Hematopoietic multipotent progenitor cell treated with erythropoietin and hydrocortisone succinate and interleukin-3 and kit ligand, for 15 days (in vitro differentiated cells): Measurements from ENCODE around the gene MAP6.

ENCODE experiments used
- DNase-seq: peaks from one replicate; pipeline ENCODE4 v3.0.0-alpha.2; 2015; ENCODE audit warnings: low spot score

MAP6 gene

GRCh38 chr11:75627906-75628668, 40.8 kb downstream of the MAP6 start:
- DNase-seq, result no peak

- no peak for DNase-seq
Observed at GRCh38 chr11:75626889-75627529, 41.8 kb downstream of the MAP6 start.

GRCh38 chr11:75625991-75626888, 42.6 kb downstream of the MAP6 start:
- no peak for DNase-seq

- no peak for DNase-seq
Observed at GRCh38 chr11:75625021-75625420, 43.8 kb downstream of the MAP6 start.

DNA sequence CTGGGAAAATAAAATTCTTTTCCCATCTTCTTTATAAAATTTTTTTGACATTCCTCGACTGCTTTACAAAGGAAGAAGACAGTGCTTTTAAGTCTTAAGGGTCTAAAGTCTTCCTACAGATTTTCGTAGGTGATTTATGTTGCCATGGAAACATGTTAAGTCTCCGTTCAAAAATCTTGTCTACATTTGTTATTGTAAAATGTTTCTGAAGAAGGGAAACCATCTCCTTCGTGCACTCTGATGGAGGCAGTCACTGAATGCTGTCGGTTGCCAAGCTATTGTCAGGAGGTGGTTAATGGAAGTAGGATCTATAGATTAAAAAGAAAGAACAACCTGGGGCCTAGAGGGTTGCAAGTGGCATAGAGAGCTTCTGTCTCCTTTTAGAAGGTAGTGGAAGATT, 52.6 kb downstream of the MAP6 start:
- DNase-seq, result no peak

- DNase-seq, result no peak
Observed at GRCh38 chr11:75615751-75616150, 53.1 kb downstream of the MAP6 start.

DNA sequence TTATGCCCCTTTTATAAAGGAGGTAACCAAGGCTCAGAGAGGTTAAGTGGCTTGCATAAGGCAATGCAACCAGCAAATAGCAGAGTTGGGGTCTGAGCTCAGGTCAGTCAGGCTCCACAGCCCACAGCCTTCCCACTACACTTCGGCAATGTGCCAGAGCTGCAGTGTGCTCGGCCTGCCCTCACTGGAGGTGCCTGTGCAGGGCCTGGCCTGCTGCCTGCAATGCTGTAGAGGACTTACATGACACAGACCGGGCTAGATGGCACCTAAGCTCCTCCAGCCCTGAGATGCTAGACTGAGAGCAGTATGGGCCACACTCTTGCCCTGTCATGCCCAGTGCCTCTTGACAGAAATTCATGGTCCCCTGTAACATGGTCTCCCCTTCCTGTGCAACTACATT, 57.0 kb downstream of the MAP6 start:
- no peak for DNase-seq

GRCh38 chr11:75606099-75606498, 62.7 kb downstream of the MAP6 start:
- no peak for DNase-seq

GRCh38 chr11:75603791-75604736, 64.8 kb downstream of the MAP6 start:
- DNase-seq, result no peak

DNA sequence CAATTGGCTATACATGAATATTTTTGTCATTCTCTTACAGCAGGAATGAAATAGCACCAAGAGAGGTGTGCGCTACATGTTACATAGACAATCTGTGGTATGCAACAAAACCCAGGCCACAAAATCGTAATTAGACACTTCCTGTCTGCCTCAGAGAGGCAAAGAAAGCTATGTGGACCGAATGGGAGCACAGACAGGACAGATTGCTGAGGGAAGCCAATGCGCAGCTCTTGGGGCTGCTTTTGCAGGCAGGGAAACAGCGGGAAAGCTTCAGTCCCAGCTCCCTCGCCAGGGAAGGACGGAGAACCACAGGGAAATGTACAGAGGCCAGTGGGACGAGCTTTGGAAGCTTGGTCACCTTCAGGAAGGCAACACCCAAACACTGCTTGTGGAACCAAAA, 65.9 kb downstream of the MAP6 start:
- DNase-seq, result no peak

DNA sequence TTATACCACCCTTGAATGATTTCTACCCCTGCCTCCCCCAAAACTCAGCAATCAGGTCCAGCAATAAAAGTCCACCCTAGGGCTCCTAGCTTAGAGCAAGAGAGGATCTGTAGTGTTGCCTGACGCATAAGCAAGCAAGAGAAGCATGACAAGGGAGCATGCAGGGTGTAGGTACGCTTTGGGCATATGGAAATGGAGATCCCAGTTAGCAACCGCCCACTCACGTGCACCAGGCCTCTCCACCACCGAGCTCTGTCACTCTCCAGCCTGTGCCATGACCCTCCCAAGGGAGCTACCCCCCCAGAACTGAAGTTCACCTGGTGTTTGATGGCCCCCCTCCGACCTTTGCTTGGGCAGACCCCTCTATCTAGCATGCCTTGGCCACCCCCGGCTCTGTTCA, 67.3 kb downstream of the MAP6 start:
- DNase-seq, result no peak

GRCh38 chr11:75600356-75600755, 68.5 kb downstream of the MAP6 start:
- no peak for DNase-seq

GRCh38 chr11:75598900-75599299, 69.9 kb downstream of the MAP6 start:
- no peak for DNase-seq

DNA sequence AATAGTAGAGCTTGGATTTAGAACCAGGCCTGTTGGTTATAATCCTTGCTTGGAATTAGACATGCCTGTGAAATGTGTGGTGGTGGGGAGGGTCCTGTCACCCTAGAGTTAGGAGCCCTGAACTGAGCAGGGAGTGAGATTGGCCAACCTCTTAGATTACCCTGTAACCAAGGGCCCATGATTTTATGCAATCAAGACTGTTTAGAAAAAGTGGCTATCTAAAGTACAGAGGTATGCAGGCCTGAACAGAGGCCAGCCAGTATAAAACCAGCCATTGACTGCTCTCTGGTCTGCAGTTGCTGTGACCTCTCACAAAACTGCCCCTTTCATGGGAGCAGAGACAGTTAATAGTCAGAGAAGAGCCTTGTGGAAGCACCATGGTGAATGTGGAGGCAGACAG, 70.6 kb downstream of the MAP6 start:
- DNase-seq, result no peak

GRCh38 chr11:75597636-75598035, 71.2 kb downstream of the MAP6 start:
- peak; percentile 59 for DNase-seq

- DNase-seq, result no peak
Observed at GRCh38 chr11:75596914-75597313, 71.9 kb downstream of the MAP6 start.

GRCh38 chr11:75595429-75595828, 73.4 kb downstream of the MAP6 start:
- DNase-seq, result peak; percentile 71

DNA sequence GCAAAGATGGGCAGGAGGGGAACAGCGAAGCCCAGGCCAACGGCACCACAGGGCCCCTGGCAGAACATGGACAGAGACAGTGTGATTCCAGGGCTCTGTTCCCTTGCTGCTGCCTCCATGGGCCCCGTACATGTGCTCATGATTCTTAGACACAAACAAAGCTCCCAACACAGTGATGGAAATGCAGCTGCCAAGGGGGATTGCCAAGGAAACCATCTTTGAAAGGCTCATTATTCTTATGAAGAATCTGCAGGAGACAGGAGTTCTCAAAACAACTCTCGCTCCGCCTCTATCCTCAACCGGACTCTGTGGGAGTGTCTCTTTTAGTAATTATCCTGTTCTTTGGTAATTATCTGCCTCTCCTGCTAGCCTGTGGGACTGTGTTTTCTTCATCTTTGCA, 74.6 kb downstream of the MAP6 start:
- no peak for DNase-seq

DNA sequence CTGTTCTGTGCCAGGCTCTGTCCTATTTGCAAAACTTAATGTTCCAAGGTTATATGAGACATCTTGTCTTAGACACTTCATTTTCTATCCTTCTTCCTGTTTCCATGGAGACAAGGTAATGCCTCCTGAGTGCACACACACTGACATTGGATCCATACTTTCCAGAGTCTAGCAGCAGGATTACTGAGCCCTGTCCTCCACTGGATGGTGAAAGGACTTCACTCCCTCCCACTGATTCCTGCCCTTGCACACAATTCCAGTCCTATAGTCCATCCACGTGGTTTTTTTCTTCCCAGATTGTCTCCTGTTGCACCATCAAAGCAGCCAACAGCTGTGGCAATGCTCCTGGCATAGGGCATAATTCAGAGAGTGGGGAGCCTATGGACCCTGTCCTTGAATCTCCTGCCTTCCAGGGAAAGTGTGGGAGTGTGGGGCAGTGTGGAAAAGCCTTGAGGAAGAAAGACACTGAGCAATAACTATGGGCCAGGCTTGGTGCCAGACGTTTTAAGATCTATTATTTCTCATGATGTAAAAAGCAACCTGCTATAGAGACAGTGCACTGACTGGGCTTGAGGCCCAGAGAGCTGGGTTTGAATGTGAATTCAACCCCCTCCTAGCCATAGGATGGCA, 75.4 kb downstream of the MAP6 start:
- DNase-seq, result no peak

DNA sequence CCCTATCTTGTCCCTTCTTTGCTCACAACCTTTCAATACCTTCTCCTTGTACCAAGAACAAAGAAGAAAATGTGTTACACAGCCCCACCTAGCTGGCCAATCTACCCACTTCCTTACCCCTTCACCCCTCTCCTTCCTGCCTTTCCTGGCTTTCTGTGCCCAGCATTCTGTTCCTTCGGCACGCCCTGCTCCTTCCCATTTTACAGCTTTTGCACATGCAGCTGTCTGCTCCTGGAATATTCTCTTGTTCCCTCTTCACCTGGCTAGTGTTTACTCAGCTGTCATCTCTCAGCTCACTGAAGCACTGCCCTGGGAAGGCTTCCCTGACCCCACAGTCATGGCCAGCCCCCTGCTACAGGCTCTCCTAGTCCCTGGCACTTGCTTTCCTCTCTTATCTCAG, 76.1 kb downstream of the MAP6 start:
- no peak for DNase-seq

- DNase-seq, result peak; percentile 24
Observed at GRCh38 chr11:75591966-75592365, 76.9 kb downstream of the MAP6 start.
